ENCODE results near the gene ZGRF1. TPM values are rescaled to one million over a fixed set of nuclear protein-coding genes. Genes with fewer than 3 reads are reported as not detected.
"Not testable (repeated sequence)": the region's sequence is repeated elsewhere in the genome, so short reads cannot be mapped to it uniquely, and the experiment has no call there.

ZGRF1 gene
- total RNA-seq, 4 donors from 2014 or later: 0.55 to 2.9 (median 1.8) TPM

GRCh38 chr4:112648263-112649054, 11.8 kb upstream of the ZGRF1 start:
- ATAC-seq: no peak
- in situ Hi-C loops (cut with MboI; ENCODE audit: low sequenced_read_pairs in 4 of 4) (loop anchor here in 2 of 4 donors (25.0 kb wide), 1 partner anchor 289 kb away; no protein-coding TSS in a partner anchor), intact Hi-C loops (cut with DNase I; ENCODE audit: low total_unique reads) (no loop called here)
- no peak for TF ChIP-seq POLR2A (IDR thresholded peaks at IDR 0.05)
- no peak for TF ChIP-seq CTCF (IDR thresholded peaks at IDR 0.05 in 4 of 5, conservative IDR thresholded peaks at IDR 0.05 in 1 of 5)
- Histone ChIP-seq H3K4me1 (no peaks in the 10 kb centered on the region), H3K27ac (no peak overlapping the region), H3K36me3 (peaks cover 0 to 80% of the 10 kb centered on the region in 2 donors), H3K9me3 (no peaks in the 10 kb centered on the region), H3K4me3 (no peak overlapping the region), H3K27me3 (no peaks in the 10 kb centered on the region)
- no peak for DNase-seq

GRCh38 chr4:112647785-112648184, 11.1 kb upstream of the ZGRF1 start:
- intact Hi-C loops (cut with DNase I; ENCODE audit: low total_unique reads) (no loop called here), in situ Hi-C loops (cut with MboI; ENCODE audit: low sequenced_read_pairs in 4 of 4) (loop anchor here in 2 of 4 donors (25.0 kb wide), 1 partner anchor 290 kb away; no protein-coding TSS in a partner anchor)
- no peak overlapping the region for H3K27ac ChIP-seq
- TF ChIP-seq CTCF (IDR thresholded peaks at IDR 0.05 in 4 of 5, conservative IDR thresholded peaks at IDR 0.05 in 1 of 5) (no peak), POLR2A (IDR thresholded peaks at IDR 0.05) (no peak)
- H3K27me3 ChIP-seq: no peaks in the 10 kb centered on the region
- no peaks in the 10 kb centered on the region for H3K4me1 ChIP-seq
- DNase-seq: no peak
- peaks cover 0 to 74% of the 10 kb centered on the region in 2 donors for H3K36me3 ChIP-seq
- no peaks in the 10 kb centered on the region for H3K9me3 ChIP-seq
- ATAC-seq: no peak
- no peak overlapping the region for H3K4me3 ChIP-seq

- peaks cover 0 to 67% of the 10 kb centered on the region in 2 donors for H3K36me3 ChIP-seq
- no peak overlapping the region for H3K4me3 ChIP-seq
- no peaks in the 10 kb centered on the region for H3K27me3 ChIP-seq
- no peak overlapping the region for H3K27ac ChIP-seq
- no peaks in the 10 kb centered on the region for H3K4me1 ChIP-seq
- intact Hi-C loops (cut with DNase I; ENCODE audit: low total_unique reads) (no loop called here), in situ Hi-C loops (cut with MboI; ENCODE audit: low sequenced_read_pairs in 4 of 4) (loop anchor here in 2 of 4 donors (25.0 kb wide), 1 partner anchor 290 kb away; no protein-coding TSS in a partner anchor)
- TF ChIP-seq POLR2A (IDR thresholded peaks at IDR 0.05) (no peak), CTCF (IDR thresholded peaks at IDR 0.05 in 4 of 5, conservative IDR thresholded peaks at IDR 0.05 in 1 of 5) (no peak)
- no peak for DNase-seq
- no peak for ATAC-seq
- H3K9me3 ChIP-seq: no peaks in the 10 kb centered on the region
Measured at GRCh38 chr4:112646632-112647537, 10.2 kb upstream of the ZGRF1 start.

GRCh38 chr4:112645541-112646329, 9.0 kb upstream of the ZGRF1 start:
- H3K36me3 ChIP-seq: peaks cover 0 to 58% of the 10 kb centered on the region in 2 donors
- in situ Hi-C loops (cut with MboI; ENCODE audit: low sequenced_read_pairs in 4 of 4): loop anchor here in 2 of 4 donors (25.0 kb wide), 1 partner anchor 292 kb away; no protein-coding TSS in a partner anchor

GRCh38 chr4:112644595-112645535, 8.2 kb upstream of the ZGRF1 start:
- ATAC-seq; H3K27me3 ChIP-seq; intact Hi-C loops (cut with DNase I; ENCODE audit: low total_unique reads); DNase-seq; H3K9me3 ChIP-seq; H3K4me3 ChIP-seq; H3K27ac ChIP-seq: not testable (repeated sequence)
- Histone ChIP-seq H3K36me3 (peaks cover 0 to 49% of the 10 kb centered on the region in 2 donors), H3K4me1 (peaks cover 3 to 19% of the 10 kb centered on the region in 2 donors)
- in situ Hi-C loops (cut with MboI; ENCODE audit: low sequenced_read_pairs in 4 of 4): loop anchor here in 2 of 4 donors (25.0 kb wide), 1 partner anchor 292 kb away; no protein-coding TSS in a partner anchor

More at GRCh38 chr4:112645541-112646329, 9.0 kb upstream of the ZGRF1 start:
- ATAC-seq (no peak), DNase-seq (no peak)
- H3K9me3 ChIP-seq: no peaks in the 10 kb centered on the region
- TF ChIP-seq CTCF (IDR thresholded peaks at IDR 0.05 in 4 of 5, conservative IDR thresholded peaks at IDR 0.05 in 1 of 5) (no peak), POLR2A (IDR thresholded peaks at IDR 0.05) (no peak)
- intact Hi-C loops (cut with DNase I; ENCODE audit: low total_unique reads): no loop called here
- peaks cover 0 to 10% of the 10 kb centered on the region in 2 donors for H3K4me1 ChIP-seq
- no peaks in the 10 kb centered on the region for H3K27me3 ChIP-seq
- H3K4me3 ChIP-seq: no peak overlapping the region
- H3K27ac ChIP-seq: no peak overlapping the region
